HepG2 (cell line): Measurements from ENCODE around the gene FLAD1. TPM values are rescaled to one million over a fixed set of nuclear protein-coding genes. Genes with fewer than 3 reads are reported as not detected.

Experiments used
- FOXJ3 ChIP-seq: sonication (generic); formaldehyde crosslinking; IDR thresholded peaks from 2 replicates; pipeline ENCODE4 v1.4.0; 2020; ENCODE audit warnings: missing genetic modification reagents, mild to moderate bottlenecking, borderline replicate concordance
- GFI1 ChIP-seq: sonication (generic); formaldehyde crosslinking; IDR thresholded peaks from 2 replicates; pipeline ENCODE4 v1.5.0; 2020; ENCODE audit warnings: missing genetic modification reagents, mild to moderate bottlenecking, borderline replicate concordance
- PPARG ChIP-seq: conservative IDR thresholded peaks from 2 replicates; pipeline ENCODE4 v1.6.1; 2016; ENCODE audit warnings: missing biosample characterization, missing genetic modification reagents
- SIX4 ChIP-seq: sonication (generic); formaldehyde crosslinking; IDR thresholded peaks from 2 replicates; pipeline ENCODE4 v1.4.0; 2020; ENCODE audit warnings: missing genetic modification reagents
- ZNF746 ChIP-seq: sonication (generic); formaldehyde crosslinking; IDR thresholded peaks from 2 replicates; pipeline ENCODE4 v1.8.0; 2022; ENCODE audit warnings: mild to moderate bottlenecking, missing genetic modification reagents
- ZNF788 ChIP-seq: sonication (generic); formaldehyde crosslinking; IDR thresholded peaks from 2 replicates; pipeline ENCODE4 v1.5.0; 2020; ENCODE audit warnings: mild to moderate bottlenecking, missing genetic modification reagents, borderline replicate concordance
- polyA plus RNA-seq, 8 experiments: library from polyadenylated mRNA; depleted of rRNA in 3 of 8; stranded (reverse) in 7 of 8; unstranded in 1 of 8; fragments of >200 nt; fragmentation: Illumina TruSeq in 4 of 8; extraction: Trizol in 4 of 8; gene quantifications; 2 replicates each; pipeline versions ENCODE4 v1.2.1 to v1.2.3, GENCODE V29; 2011 to 2016; ENCODE audit warnings: low read depth in 4 of 8, missing spikeins in 1 of 8, mixed read lengths in 1 of 8; ENCODE audit not compliant: insufficient read depth in 1 of 8
- total RNA-seq, 5 experiments: library from RNA; depleted of rRNA; stranded (reverse); fragments of >200 nt; fragmentation: Illumina TruSeq; extraction: Trizol; gene quantifications; 2 replicates each; pipeline ENCODE4 v1.2.3, GENCODE V29; 2016; ENCODE audit warnings: low read depth in 1 of 5
- TF ChIP-seq, protein P1 (sequence below): sonication (generic); formaldehyde crosslinking; IDR thresholded peaks from 2 replicates; pipeline ENCODE4 v1.5.1; 2020; ENCODE audit warnings: mild to moderate bottlenecking, missing genetic modification reagents, moderate library complexity
- TF ChIP-seq, protein P2 (sequence below): sonication (generic); formaldehyde crosslinking; IDR thresholded peaks from 2 replicates; pipeline ENCODE4 v1.5.0; 2020; ENCODE audit warnings: missing genetic modification reagents
- TF ChIP-seq, protein P3 (sequence below): IDR thresholded peaks from 2 replicates; pipeline ENCODE4 v1.6.1; 2016; ENCODE audit warnings: low read depth, borderline replicate concordance
- TF ChIP-seq, protein P4 (sequence below): sonication (generic); formaldehyde crosslinking; IDR thresholded peaks from 2 replicates; pipeline ENCODE4 v1.5.0; 2020; ENCODE audit warnings: missing genetic modification reagents
- TF ChIP-seq, protein P5 (sequence below), 2 experiments: sonication (generic) in 1 of 2; formaldehyde crosslinking in 1 of 2; IDR thresholded peaks; 2 replicates each; pipeline versions ENCODE4 v1.6.1 to v1.9.0; 2014 to 2022; ENCODE audit warnings: antibody characterized with exemption in 1 of 2, borderline replicate concordance in 1 of 2, inconsistent platforms in 1 of 2, low read depth in 1 of 2, missing genetic modification reagents in 1 of 2

FLAD1 gene
- total and polyA plus RNA-seq, 2 of the 13 experiments (the other 11 are each of a cell fraction or from before 2014, with no cell fraction given) = 25.9 to 32.8 TPM

DNA sequence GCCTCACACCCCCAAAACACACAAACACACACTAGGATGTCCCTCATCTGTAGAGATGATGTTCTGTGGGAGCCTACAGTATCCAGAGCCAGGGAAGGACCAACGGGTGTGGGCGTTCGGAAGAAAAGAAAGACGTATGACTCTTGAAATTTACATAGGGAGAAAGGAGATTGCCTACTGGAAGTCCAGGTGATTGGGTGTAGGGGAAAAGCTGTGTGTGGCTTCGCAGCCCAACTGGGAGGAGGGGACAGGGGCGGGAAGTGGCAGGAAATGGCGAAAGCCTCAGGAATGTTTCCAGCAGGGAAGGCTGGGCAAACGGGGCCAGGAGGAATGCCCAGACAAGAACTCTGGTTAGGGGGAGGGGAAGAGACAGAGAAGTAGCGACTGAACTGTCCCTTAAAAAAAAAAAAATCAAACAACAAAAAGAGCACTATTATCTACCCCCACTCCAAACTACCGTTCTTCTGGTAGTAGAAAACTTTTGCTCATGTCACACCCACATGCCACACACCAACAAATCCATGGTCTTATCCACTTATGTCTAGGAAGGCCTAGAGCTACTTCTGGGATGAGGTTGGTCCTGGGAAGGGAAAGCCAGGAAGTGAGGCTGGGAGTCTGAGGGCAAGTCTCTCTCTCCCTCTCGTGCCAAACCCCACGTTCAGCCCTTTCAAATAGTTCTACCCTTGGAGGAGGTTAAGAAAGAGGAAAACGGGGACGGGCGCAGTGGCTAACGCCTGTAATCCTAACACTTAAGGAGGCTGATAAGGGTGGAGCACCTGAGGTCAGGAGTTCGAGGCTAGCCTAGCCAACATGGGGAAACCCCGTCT, 10.4 kb upstream of the FLAD1 start (continued):
- TF ChIP-seq, protein P1, sequence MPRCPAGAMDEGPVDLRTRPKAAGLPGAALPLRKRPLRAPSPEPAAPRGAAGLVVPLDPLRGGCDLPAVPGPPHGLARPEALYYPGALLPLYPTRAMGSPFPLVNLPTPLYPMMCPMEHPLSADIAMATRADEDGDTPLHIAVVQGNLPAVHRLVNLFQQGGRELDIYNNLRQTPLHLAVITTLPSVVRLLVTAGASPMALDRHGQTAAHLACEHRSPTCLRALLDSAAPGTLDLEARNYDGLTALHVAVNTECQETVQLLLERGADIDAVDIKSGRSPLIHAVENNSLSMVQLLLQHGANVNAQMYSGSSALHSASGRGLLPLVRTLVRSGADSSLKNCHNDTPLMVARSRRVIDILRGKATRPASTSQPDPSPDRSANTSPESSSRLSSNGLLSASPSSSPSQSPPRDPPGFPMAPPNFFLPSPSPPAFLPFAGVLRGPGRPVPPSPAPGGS (CRISPR knock-in tag) = 0 out of 2 replicates have a peak, but pooled peaks have one; percentile 6
- TF ChIP-seq FOXJ3 (CRISPR knock-in tag) (0 out of 2 replicates have a peak, but pooled peaks have one; percentile 16), PPARG (CRISPR knock-in tag) (peak; percentile 77), GFI1 (CRISPR knock-in tag) (0 out of 2 replicates have a peak, but pooled peaks have one; percentile 2), ZNF746 (peak; percentile 33; the same call in 1 of the 2 replicates), SIX4 (CRISPR knock-in tag) (no peak), ZNF788 (CRISPR knock-in tag) (peak; percentile 50; the same call in 1 of the 2 replicates)
- TF ChIP-seq, protein P2, sequence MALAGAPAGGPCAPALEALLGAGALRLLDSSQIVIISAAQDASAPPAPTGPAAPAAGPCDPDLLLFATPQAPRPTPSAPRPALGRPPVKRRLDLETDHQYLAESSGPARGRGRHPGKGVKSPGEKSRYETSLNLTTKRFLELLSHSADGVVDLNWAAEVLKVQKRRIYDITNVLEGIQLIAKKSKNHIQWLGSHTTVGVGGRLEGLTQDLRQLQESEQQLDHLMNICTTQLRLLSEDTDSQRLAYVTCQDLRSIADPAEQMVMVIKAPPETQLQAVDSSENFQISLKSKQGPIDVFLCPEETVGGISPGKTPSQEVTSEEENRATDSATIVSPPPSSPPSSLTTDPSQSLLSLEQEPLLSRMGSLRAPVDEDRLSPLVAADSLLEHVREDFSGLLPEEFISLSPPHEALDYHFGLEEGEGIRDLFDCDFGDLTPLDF (CRISPR knock-in tag) = peak; percentile 69
- TF ChIP-seq, protein P3, sequence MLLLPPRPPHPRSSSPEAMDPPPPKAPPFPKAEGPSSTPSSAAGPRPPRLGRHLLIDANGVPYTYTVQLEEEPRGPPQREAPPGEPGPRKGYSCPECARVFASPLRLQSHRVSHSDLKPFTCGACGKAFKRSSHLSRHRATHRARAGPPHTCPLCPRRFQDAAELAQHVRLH (CRISPR knock-in tag) = peak; percentile 45; the same call in 1 of the 2 replicates
- TF ChIP-seq, protein P4, sequence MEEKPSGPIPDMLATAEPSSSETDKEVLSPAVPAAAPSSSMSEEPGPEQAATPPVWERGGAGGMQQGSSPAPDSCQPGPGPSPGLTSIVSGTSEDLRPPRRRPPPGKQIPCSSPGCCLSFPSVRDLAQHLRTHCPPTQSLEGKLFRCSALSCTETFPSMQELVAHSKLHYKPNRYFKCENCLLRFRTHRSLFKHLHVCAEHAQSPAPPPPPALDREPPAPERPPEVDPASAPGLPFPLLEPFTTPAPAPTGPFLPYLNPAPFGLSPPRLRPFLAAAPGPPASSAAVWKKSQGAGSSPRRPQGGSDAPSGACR = peak; percentile 29; the same call in 1 of the 2 replicates
- TF ChIP-seq, protein P5, sequence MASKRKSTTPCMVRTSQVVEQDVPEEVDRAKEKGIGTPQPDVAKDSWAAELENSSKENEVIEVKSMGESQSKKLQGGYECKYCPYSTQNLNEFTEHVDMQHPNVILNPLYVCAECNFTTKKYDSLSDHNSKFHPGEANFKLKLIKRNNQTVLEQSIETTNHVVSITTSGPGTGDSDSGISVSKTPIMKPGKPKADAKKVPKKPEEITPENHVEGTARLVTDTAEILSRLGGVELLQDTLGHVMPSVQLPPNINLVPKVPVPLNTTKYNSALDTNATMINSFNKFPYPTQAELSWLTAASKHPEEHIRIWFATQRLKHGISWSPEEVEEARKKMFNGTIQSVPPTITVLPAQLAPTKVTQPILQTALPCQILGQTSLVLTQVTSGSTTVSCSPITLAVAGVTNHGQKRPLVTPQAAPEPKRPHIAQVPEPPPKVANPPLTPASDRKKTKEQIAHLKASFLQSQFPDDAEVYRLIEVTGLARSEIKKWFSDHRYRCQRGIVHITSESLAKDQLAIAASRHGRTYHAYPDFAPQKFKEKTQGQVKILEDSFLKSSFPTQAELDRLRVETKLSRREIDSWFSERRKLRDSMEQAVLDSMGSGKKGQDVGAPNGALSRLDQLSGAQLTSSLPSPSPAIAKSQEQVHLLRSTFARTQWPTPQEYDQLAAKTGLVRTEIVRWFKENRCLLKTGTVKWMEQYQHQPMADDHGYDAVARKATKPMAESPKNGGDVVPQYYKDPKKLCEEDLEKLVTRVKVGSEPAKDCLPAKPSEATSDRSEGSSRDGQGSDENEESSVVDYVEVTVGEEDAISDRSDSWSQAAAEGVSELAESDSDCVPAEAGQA (IDR thresholded peaks at IDR 0.05; ENCODE audit: low read depth) = peak; percentile 22; the same call in 1 of the 2 replicates
- TF ChIP-seq, protein P5 (CRISPR knock-in tag; IDR thresholded peaks at IDR 0.05; ENCODE audit: borderline replicate concordance) = no peak
